Measurements from ENCODE around the gene EXOC6. TPM values are rescaled to one million over a fixed set of nuclear protein-coding genes. Genes with fewer than 3 reads are reported as not detected.

Gene EXOC6
- total and polyA plus RNA-seq, 2 of the 13 experiments (the other 11 are each of a cell fraction or from before 2014, with no cell fraction given) = 22.2 to 29.2 TPM

- TF ChIP-seq HINFP (CRISPR knock-in tag; IDR thresholded peaks at IDR 0.05; ENCODE audit: low read depth) (peak; percentile 61; the same call in 1 of the 2 replicates), MAFG (CRISPR knock-in tag; IDR thresholded peaks at IDR 0.05) (no peak), CHD2 (IDR thresholded peaks at IDR 0.05; ENCODE audit: low read depth, low read length) (no peak), HOXA3 (CRISPR knock-in tag; IDR thresholded peaks at IDR 0.05) (peak; percentile 45; the same call in 1 of the 2 replicates), GABPB1 (CRISPR knock-in tag; IDR thresholded peaks at IDR 0.05) (peak; percentile 57; the same call in 1 of the 2 replicates), JUND (CRISPR knock-in tag; IDR thresholded peaks at IDR 0.05) (no peak), DR1 (CRISPR knock-in tag; IDR thresholded peaks at IDR 0.05) (no peak), ZNF251 (CRISPR knock-in tag; IDR thresholded peaks at IDR 0.05) (no peak), TERF1 (CRISPR knock-in tag; IDR thresholded peaks at IDR 0.05) (no peak), PPARG (CRISPR knock-in tag; conservative IDR thresholded peaks at IDR 0.05) (no peak), HHEX (CRISPR knock-in tag; IDR thresholded peaks at IDR 0.05) (no peak), AGO2 (optimal IDR thresholded peaks at IDR 0.05; ENCODE audit: low read depth, low read length) (no peak), HNRNPK (IDR thresholded peaks at IDR 0.05; ENCODE audit: low read depth, low read length, poor library complexity, severe bottlenecking) (no peak), ZBTB46 (CRISPR knock-in tag; IDR thresholded peaks at IDR 0.05; ENCODE audit: borderline replicate concordance) (no peak), ZNF777 (CRISPR knock-in tag; IDR thresholded peaks at IDR 0.05) (peak; percentile 42; the same call in 1 of the 2 replicates), ZBTB8A (CRISPR knock-in tag; IDR thresholded peaks at IDR 0.05; ENCODE audit: borderline replicate concordance, low read depth) (no peak), ZGPAT (CRISPR knock-in tag; IDR thresholded peaks at IDR 0.05) (0 out of 2 replicates have a peak, but pooled peaks have one; percentile 45), ETV5 (CRISPR knock-in tag; IDR thresholded peaks at IDR 0.05; ENCODE audit: borderline replicate concordance) (peak; percentile 42; the same call in 1 of the 2 replicates), DNMT1 (CRISPR knock-in tag; IDR thresholded peaks at IDR 0.05) (no peak), ADNP (CRISPR knock-in tag; IDR thresholded peaks at IDR 0.05) (no peak), U2AF1 (optimal IDR thresholded peaks at IDR 0.05; ENCODE audit: low read depth, low read length) (no peak), KLF6 (CRISPR knock-in tag; IDR thresholded peaks at IDR 0.05) (no peak), MAFF (IDR thresholded peaks at IDR 0.05; ENCODE audit: low read depth, low read length) (no peak), NR2C2 (CRISPR knock-in tag; IDR thresholded peaks at IDR 0.05; ENCODE audit: borderline replicate concordance) (peak; percentile 83)
Measured at GRCh38 chr10:93071674-93072224, 223.4 kb downstream of the EXOC6 start (continued).
